Endothelial cell (in vitro differentiated cells): Measurements from ENCODE around the gene CRADD. TPM values are rescaled to one million over a fixed set of nuclear protein-coding genes. Genes with fewer than 3 reads are reported as not detected.

Experiments used
- DNase-seq: peaks from one replicate; pipeline ENCODE4 v3.0.0; 2021; ENCODE audit warnings: low spot score
- H3K27ac Mint-ChIP-seq: one replicate; pipeline ENCODE4 v1.8.0; 2021; ENCODE audit warnings: mixed read lengths, inconsistent platforms; ENCODE audit not compliant: unreplicated experiment
- H3K27me3 Mint-ChIP-seq: one replicate; pipeline ENCODE4 v1.8.0; 2021; ENCODE audit warnings: mild to moderate bottlenecking, moderate library complexity, mixed read lengths, inconsistent platforms; ENCODE audit not compliant: unreplicated experiment
- H3K36me3 Mint-ChIP-seq: one replicate; pipeline ENCODE4 v1.8.0; 2021; ENCODE audit warnings: mild to moderate bottlenecking, low read depth, mixed read lengths, inconsistent platforms; ENCODE audit not compliant: unreplicated experiment
- H3K4me1 Mint-ChIP-seq: one replicate; pipeline ENCODE4 v1.8.0; 2021; ENCODE audit warnings: mild to moderate bottlenecking, mixed read lengths, inconsistent platforms; ENCODE audit not compliant: unreplicated experiment
- H3K4me3 Mint-ChIP-seq: one replicate; pipeline ENCODE4 v1.8.0; 2021; ENCODE audit warnings: mild to moderate bottlenecking, mixed read lengths, inconsistent platforms; ENCODE audit not compliant: unreplicated experiment
- H3K9me3 Mint-ChIP-seq: one replicate; pipeline ENCODE4 v1.8.0; 2021; ENCODE audit warnings: mixed read lengths, inconsistent platforms; ENCODE audit not compliant: unreplicated experiment
- CTCF ChIP-seq: fragments of 200-600 bp; sonication (generic); IDR thresholded peaks from one replicate; pipeline ENCODE4 v1.5.0; 2021; ENCODE audit warnings: antibody characterized with exemption; ENCODE audit not compliant: unreplicated experiment
- total RNA-seq: library from RNA; stranded (reverse); fragmentation: NEBNext Ultra II Directional; extraction: Animal tissue kit (Norgen Biotek cat#: 25700); gene quantifications from one replicate; pipeline ENCODE4 v1.2.1, GENCODE V29; 2021; ENCODE audit not compliant: unreplicated experiment

CRADD gene
- total RNA-seq, 1 donor from 2014 or later, result 6.5 TPM

- Mint-ChIP-seq H3K4me3 (no peak overlapping the region), H3K4me1 (no peaks in the 10 kb centered on the region), H3K27me3 (peaks cover 3% of the 10 kb centered on the region), H3K9me3 (no peaks in the 10 kb centered on the region), H3K27ac (no peak overlapping the region), H3K36me3 (peaks cover 4% of the 10 kb centered on the region)
- no peak for DNase-seq
- no peak for TF ChIP-seq CTCF
These were observed 262.6 kb downstream of the CRADD start for GRCh38 chr12:93939641-93940325.

DNA sequence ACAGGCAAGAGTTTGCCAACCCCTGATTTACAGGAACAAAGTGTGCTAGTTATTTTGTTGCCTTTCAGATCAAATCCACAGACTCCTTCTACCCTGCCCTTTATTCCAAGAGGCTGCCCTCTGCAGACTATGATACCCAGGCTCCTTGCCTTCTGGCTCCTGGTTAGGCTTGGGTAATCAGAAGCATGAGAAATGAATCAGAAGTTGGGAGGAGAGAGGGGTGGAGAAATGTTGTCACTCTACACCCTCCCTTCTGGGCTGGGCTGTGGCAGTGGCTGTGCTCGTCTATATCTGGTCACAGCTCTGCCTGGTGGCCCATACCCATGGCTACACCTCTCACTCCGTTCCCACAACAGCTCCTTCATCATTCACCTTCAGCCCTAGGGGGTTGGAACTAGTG lies 266.6 kb downstream of the CRADD start:
- DNase-seq, result no peak
- H3K27ac Mint-ChIP-seq, result no peak overlapping the region
- H3K4me1 Mint-ChIP-seq, result no peaks in the 10 kb centered on the region
- H3K4me3 Mint-ChIP-seq, result no peak overlapping the region
- no peaks in the 10 kb centered on the region for H3K36me3 Mint-ChIP-seq
- H3K9me3 Mint-ChIP-seq, result no peaks in the 10 kb centered on the region
- peaks cover 3% of the 10 kb centered on the region for H3K27me3 Mint-ChIP-seq
- TF ChIP-seq CTCF, result no peak

GRCh38 chr12:93944201-93944600 lies 267.0 kb downstream of the CRADD start:
- peaks cover 3% of the 10 kb centered on the region for H3K27me3 Mint-ChIP-seq
- no peak for DNase-seq
- no peaks in the 10 kb centered on the region for H3K4me1 Mint-ChIP-seq
- H3K4me3 Mint-ChIP-seq, result no peak overlapping the region
- H3K36me3 Mint-ChIP-seq, result no peaks in the 10 kb centered on the region
- H3K9me3 Mint-ChIP-seq, result no peaks in the 10 kb centered on the region
- no peak overlapping the region for H3K27ac Mint-ChIP-seq
- no peak for TF ChIP-seq CTCF

Other genes with a start within 250 kb of the CRADD start
- gene UBE2N, start 235.4 kb upstream of the CRADD start, total RNA-seq, result 150 TPM
- gene MRPL42, start 209.9 kb upstream of the CRADD start, total RNA-seq, result 34.6 TPM
- 19.5 TPM for gene SOCS2, start 104.7 kb upstream of the CRADD start, total RNA-seq